HEK293T (cell line): ENCODE data around the gene MAB21L4.

ENCODE experiments used
- CTCF ChIA-PET: fragments of 350-600 bp; formaldehyde crosslinking; extraction: SDS; loops from one replicate; lab custom pipeline; 2021; ENCODE audit warnings: antibody characterized with exemption, inconsistent platforms; lab: Yijun Ruan, JAX
- POLR2A ChIA-PET: fragments of 350-600 bp; formaldehyde crosslinking; extraction: SDS; loops from one replicate; lab custom pipeline; 2020; ENCODE audit warnings: antibody characterized with exemption, inconsistent platforms; lab: Yijun Ruan, JAX
- DNase-seq: peaks from one replicate; pipeline ENCODE4 v3.0.0; 2012; ENCODE audit warnings: mixed read lengths; ENCODE audit errors: extremely low spot score
- ARNT ChIP-seq: fragments of 450-650 bp; IDR thresholded peaks from 2 replicates; pipeline ENCODE4 v1.6.1; 2017; ENCODE audit warnings: mild to moderate bottlenecking
- BHLHE40 ChIP-seq: fragments of 450-650 bp; IDR thresholded peaks from 2 replicates; pipeline ENCODE4 v1.6.1; 2016; ENCODE audit warnings: mild to moderate bottlenecking, moderate library complexity, borderline replicate concordance
- CTBP1 ChIP-seq: fragments of 450-650 bp; IDR thresholded peaks from 2 replicates; pipeline ENCODE4 v1.6.1; 2016; ENCODE audit warnings: borderline replicate concordance
- ELF4 ChIP-seq: fragments of 450-650 bp; IDR thresholded peaks from 2 replicates; pipeline ENCODE4 v1.6.1; 2017; ENCODE audit warnings: antibody characterized with exemption
- FOXA1 ChIP-seq: fragments of 450-650 bp; IDR thresholded peaks from 2 replicates; pipeline ENCODE4 v1.6.1; 2016; ENCODE audit warnings: mild to moderate bottlenecking
- FOXK2 ChIP-seq: fragments of 450-650 bp; IDR thresholded peaks from 2 replicates; pipeline ENCODE4 v1.6.1; 2016; ENCODE audit warnings: mild to moderate bottlenecking
- FOXM1 ChIP-seq: fragments of 450-650 bp; IDR thresholded peaks from 2 replicates; pipeline ENCODE4 v1.6.1; 2017; ENCODE audit warnings: mild to moderate bottlenecking, borderline replicate concordance
- HDGF ChIP-seq: fragments of 450-650 bp; IDR thresholded peaks from 2 replicates; pipeline ENCODE4 v1.6.1; 2017; ENCODE audit warnings: antibody characterized with exemption, borderline replicate concordance
- L3MBTL2 ChIP-seq: fragments of 450-650 bp; conservative IDR thresholded peaks from 2 replicates; pipeline ENCODE4 v1.6.1; 2016; ENCODE audit warnings: mild to moderate bottlenecking
- LEF1 ChIP-seq: fragments of 450-650 bp; IDR thresholded peaks from 2 replicates; pipeline ENCODE4 v1.6.1; 2017; ENCODE audit warnings: mild to moderate bottlenecking, borderline replicate concordance
- NFRKB ChIP-seq: fragments of 450-650 bp; IDR thresholded peaks from 2 replicates; pipeline ENCODE4 v1.6.1; 2016; ENCODE audit warnings: mild to moderate bottlenecking, moderate library complexity
- PKNOX1 ChIP-seq: fragments of 450-650 bp; IDR thresholded peaks from 2 replicates; pipeline ENCODE4 v1.6.1; 2016
- SP1 ChIP-seq: fragments of 450-650 bp; IDR thresholded peaks from 2 replicates; pipeline ENCODE4 v1.6.1; 2017
- SUZ12 ChIP-seq: fragments of 450-650 bp; IDR thresholded peaks from 2 replicates; pipeline ENCODE4 v1.6.1; 2016; ENCODE audit warnings: mild to moderate bottlenecking
- TARDBP ChIP-seq: fragments of 450-650 bp; IDR thresholded peaks from 2 replicates; pipeline ENCODE4 v1.6.1; 2016
- ZNF384 ChIP-seq: fragments of 450-650 bp; IDR thresholded peaks from 2 replicates; pipeline ENCODE4 v1.6.1; 2016

MAB21L4 gene

GRCh38 chr2:240896394-240896793, 438 bp upstream of the MAB21L4 start:
- ChIA-PET CTCF (interaction anchor here (1.4 kb wide), 1 partner anchor 18 kb away, joined by 5 read pairs; no protein-coding TSS in a partner anchor), POLR2A (no interaction called here)
- TF ChIP-seq NFRKB: no peak
- TF ChIP-seq ELF4: no peak
- no peak for TF ChIP-seq LEF1
- DNase-seq: no peak

- DNase-seq: no peak
- ChIA-PET CTCF (no interaction called here), POLR2A (no interaction called here)
- TF ChIP-seq NFRKB (no peak), ELF4 (no peak), SUZ12 (no peak), CTBP1 (no peak), TARDBP (no peak), ZNF384 (no peak), BHLHE40 (no peak), ARNT (no peak), FOXA1 (no peak), L3MBTL2 (no peak), FOXM1 (no peak), PKNOX1 (no peak), HDGF (no peak), SP1 (no peak), LEF1 (no peak), FOXK2 (no peak)
These were observed 959 bp downstream of the MAB21L4 start for GRCh38 chr2:240894836-240895558.

- no peak for TF ChIP-seq ELF4
- no peak for TF ChIP-seq CTBP1
- TF ChIP-seq FOXK2: no peak
- no peak for TF ChIP-seq SP1
- TF ChIP-seq LEF1: no peak
- no peak for TF ChIP-seq FOXM1
- no peak for TF ChIP-seq TARDBP
- TF ChIP-seq NFRKB: no peak
- no peak for DNase-seq
- ChIA-PET POLR2A (no interaction called here), CTCF (no interaction called here)
These were observed 1.9 kb downstream of the MAB21L4 start for GRCh38 chr2:240894006-240894405.

GRCh38 chr2:240893363-240893844, 2.6 kb downstream of the MAB21L4 start:
- TF ChIP-seq L3MBTL2 (no peak), SUZ12 (no peak), FOXK2 (no peak), ARNT (no peak), BHLHE40 (no peak), PKNOX1 (no peak), ELF4 (no peak), SP1 (no peak)
- no peak for DNase-seq
- ChIA-PET CTCF (no interaction called here), POLR2A (no interaction called here)

- DNase-seq: no peak
- TF ChIP-seq L3MBTL2: no peak
- no peak for TF ChIP-seq FOXM1
- TF ChIP-seq SP1: no peak
- no peak for TF ChIP-seq SUZ12
- TF ChIP-seq FOXK2: no peak
- TF ChIP-seq NFRKB: no peak
- TF ChIP-seq ZNF384: no peak
- TF ChIP-seq HDGF: no peak
- ChIA-PET POLR2A (no interaction called here), CTCF (no interaction called here)
These were observed 3.0 kb downstream of the MAB21L4 start for GRCh38 chr2:240892925-240893324.

GRCh38 chr2:240892356-240892755, 3.6 kb downstream of the MAB21L4 start:
- no peak for DNase-seq
- CTCF ChIA-PET: no interaction called here
- TF ChIP-seq PKNOX1: no peak
- POLR2A ChIA-PET: no interaction called here
